Glomerular endothelial cell (primary cell): ENCODE data around the gene FAM76A. TPM values are rescaled to one million over a fixed set of nuclear protein-coding genes. Genes with fewer than 3 reads are reported as not detected.

Experiments
- DNase-seq: peaks from one replicate; pipeline ENCODE4 v3.0.0-alpha.2; 2011; ENCODE audit warnings: low read depth, low spot score; ENCODE audit errors: extremely low read depth
- total RNA-seq: library from RNA; depleted of rRNA; stranded (reverse); fragments of >200 nt; gene quantifications from 2 replicates; pipeline ENCODE4 v1.2.3, GENCODE V29; 2015

Gene FAM76A
- total RNA-seq, 1 donor from 2014 or later, result 6.8 TPM

DNA sequence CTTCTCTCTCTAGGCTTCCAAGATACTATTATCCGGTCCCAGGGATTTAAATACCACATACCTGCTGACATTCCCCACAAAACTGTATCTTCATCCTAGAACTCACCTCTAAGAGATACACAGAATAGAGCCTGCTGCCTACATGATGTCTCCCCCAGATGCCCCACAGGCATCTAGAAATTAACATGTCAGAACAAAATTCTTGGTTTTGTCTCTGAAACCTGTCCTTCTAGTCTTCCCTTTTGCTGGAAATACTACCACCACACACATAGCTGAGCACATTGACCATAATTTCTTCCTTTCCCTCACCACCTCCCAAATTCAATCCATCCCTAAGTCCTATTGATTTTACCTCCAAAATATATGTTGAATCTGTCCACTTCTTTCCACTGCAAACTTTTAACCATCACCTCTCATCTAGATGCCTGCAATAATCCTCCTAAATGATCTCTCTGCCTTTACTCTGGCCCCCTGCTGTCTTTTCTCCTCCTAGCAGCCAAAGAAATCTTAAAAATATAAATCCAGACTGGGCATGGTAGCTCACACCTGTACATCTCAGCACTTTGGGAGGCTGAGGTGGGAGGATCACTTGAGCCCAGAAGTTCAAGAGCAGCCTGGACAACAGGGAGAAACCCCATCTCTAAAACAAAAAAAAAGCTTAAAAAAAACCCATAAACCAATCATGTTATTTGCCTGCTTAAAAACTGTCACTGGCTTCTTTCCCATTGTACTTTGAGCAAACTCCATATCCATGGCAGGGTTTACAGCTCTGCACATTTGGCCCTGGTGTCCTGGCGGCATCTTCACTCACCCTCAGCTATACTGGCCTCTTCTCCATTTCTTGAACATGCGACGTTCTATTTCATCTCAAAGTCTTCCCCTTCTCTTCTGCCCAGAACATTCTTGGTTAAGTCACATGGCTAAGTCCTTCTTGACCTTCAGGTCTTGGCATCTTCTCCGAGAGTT lies 6.2 kb upstream of the FAM76A start:
- no peak for DNase-seq

DNA sequence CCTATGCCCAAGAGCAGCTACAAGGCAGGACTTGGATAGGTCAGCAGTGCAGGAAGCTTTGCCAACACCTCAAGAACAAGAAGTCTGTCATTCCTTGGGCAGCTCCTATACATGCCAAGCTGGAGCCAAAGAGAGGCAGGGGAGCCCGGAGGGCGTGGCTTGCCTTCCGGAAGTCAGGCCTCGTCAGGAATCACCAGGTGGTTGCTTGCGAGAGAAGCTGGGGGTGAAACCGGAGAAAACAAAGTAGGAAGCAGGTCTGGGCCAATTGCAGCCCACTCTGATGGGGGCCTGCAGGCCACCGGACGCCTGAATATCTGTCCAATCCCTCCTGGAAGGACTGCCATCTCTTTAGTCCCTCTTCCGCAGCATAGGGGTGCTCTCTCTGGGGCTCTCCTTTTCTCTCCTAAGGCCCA lies 794 bp upstream of the FAM76A start:
- no peak for DNase-seq

DNA sequence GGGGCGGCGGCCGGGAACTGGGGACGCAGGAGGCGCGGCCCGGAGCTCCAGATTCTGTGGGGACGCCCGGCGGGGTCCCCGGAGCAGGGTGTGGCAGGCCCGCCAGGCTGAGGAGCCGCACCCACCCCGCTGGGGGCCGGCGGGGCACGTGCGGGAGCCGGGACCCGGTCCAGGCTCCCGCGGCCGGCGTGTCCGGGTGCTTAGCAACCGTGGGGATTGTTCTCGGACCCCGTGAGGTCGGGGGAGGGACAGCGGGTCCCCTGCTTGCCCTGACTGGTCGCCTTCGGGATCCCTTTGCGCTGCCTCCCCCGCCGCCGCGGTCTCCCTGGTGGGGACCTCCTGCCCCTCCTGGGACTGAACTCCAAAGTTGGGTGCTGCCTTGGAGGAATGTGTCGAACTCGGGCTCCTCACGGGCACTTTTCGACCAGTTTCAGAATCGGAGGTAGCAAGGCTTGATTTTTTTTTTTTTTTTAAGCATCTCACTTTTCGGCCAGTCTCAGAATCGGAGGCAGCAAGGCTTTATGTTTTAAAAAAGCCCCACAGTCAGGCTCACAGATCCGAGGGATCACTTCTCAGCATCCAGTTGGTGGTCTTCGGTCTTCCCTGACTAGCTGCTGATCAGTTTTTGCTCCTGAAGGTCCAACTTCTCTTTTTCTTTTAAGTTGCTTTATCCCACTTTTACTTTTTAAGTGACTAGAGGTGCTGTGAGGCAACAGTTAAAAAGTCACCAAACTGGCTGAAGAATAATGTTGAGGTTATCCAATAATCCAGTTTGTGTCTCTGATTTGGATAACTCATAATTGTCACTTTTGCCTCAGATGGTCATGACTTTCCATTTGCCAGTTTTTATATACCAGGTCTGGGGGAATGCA lies 648 bp downstream of the FAM76A start:
- DNase-seq, result no peak

DNA sequence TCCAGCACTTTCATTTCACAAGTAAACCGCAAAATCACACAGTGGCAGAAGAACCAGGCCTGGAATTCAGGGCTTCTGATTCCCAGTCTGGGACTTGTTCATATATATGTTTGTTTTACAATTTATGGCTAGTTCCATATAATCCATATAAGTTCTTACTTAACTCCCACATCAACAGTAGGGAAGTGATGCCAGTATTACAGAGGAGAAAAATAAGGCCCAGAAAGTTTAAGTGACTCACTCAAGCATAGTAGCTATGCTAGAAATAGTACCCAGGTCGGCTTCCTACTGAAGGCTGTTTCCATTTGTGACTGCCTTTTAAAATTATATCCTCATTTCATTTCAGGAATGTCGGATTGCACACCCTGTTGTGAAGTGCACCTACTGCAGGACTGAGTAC lies 1.4 kb downstream of the FAM76A start:
- DNase-seq, result no peak

DNA sequence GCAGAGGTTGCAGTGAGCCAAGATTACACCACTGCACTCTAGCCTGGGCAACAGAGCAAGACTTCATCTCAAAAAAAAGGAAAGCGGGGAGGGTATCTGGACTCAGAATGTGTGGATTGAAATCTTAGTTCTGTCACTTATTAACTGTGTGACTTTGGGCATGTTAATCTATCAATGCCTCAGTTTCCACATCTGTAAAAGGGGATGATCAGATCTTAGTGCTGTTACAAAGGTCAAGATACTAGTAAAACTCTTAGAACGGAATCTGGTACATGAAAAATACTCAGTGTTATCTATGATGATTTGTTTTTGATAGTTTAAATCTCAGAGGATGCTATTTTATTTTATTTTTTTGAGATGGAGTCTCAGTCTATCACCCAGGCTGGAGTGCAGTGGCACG lies 10.5 kb downstream of the FAM76A start:
- no peak for DNase-seq

DNA sequence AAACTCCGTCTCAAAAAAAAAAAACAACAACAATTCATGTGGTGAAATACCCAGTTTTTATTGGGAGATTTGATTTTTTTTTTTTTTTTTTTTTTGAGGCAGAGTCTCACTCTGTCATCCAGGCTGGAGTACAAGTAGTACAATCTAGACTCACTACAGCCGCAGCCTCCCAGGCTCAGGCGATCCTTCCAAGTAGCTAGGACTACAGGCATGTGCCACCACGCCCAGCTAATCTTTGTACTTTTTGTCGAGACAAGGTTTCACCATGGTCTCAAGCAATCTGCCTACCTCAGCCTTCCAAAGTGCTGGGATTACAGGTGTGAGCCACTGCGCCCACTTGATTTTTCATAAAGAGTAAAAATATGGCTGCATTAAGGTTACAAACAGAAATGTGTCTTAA lies 15.4 kb downstream of the FAM76A start:
- DNase-seq, result no peak

DNA sequence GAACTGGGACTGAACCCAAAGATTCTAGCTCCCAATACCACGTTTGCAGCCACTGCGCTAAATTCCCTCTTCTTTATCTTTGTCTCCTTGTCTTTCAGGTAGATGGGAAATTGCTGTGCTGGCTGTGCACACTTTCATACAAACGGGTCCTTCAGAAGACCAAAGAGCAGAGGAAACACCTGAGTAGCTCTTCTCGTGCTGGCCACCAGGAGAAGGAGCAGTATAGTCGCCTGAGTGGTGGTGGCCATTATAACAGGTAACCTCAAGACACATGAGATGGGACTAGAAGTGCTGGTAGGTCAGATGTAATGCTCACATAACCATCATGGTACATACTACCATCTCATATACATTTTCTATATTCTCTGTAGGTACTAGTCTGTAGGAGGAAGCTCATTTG lies 18.8 kb downstream of the FAM76A start:
- DNase-seq, result no peak

DNA sequence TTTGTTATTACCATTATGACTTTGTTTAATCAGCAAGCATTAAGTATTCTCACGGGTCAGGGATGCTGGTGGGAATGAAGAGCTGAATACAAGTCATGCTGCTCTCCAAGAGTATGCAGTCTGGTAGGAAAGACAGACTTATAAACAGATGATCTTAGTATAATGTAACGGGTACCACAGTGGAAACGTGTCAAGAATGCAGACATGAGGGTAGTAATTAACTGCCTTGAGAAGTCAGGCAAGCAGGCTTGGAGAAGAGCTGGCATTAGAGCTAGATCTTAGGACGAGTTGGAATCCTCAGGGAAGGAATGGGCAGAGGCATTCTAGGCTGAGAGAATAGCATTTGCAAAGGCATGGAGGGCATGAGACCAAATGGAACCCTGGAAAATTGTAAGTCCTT lies 19.7 kb downstream of the FAM76A start:
- DNase-seq, result no peak

- DNase-seq, result no peak
Observed at GRCh38 chr1:27752360-27752759, 26.6 kb downstream of the FAM76A start.

DNA sequence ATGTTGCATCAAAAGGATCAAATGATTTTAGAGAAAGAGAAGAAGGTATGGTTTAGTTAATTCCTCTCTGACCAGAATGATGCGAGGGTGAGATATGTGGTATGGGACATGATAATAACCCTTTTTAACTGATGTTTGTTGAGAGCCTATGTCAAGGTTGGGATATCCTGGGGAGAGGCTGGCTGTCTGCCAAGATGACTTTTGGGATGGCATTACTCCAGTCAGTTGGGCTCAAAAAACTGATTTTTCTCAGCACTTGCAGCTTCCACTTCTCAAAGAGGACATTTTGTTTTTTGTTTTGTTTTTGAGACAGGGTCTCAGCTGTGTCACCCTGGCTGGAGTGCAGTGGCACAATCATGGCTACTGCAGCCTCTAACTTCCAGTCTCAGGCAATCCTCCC lies 29.5 kb downstream of the FAM76A start:
- no peak for DNase-seq

DNA sequence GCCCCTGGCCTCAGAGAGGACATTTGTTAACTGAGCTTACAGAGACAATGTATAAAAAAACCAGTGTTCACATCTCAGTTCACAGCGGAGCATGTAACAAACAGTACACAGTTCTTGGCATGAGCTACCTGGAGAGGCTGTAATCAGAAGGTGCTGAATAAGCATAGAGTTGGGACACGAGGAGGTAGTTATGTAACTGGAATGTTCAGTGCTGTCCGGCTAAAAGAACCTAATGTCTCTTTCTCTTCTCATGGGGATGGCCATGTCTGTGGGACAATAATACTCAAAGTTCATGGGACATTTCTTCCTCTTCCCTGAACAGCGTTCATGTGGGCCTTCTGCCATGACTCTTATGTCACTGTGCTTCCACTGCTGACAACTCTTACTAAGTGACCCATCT lies 30.1 kb downstream of the FAM76A start:
- no peak for DNase-seq

GRCh38 chr1:27759236-27759635 lies 33.5 kb downstream of the FAM76A start:
- DNase-seq, result no peak

DNA sequence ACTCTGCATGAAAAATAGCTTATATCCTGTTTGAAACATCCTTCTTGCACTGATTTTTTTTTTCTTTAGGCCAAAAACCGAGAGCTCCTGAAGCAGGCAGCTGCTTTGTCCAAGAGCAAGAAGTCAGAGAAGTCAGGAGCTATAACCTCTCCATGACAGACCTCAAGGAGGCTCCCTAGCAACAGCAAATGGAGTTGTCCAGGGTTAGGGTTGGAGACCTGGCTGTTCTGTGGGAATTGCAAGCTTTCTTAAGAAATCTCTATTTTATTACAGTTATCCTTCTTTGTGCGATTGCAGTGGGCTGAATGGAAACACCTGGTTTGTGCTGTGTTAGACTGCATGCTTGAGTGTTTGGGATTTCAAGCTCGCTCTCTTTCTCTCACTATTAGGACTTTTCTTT lies 34.7 kb downstream of the FAM76A start:
- DNase-seq, result no peak

GRCh38 chr1:27762033-27762432 lies 36.3 kb downstream of the FAM76A start:
- DNase-seq, result no peak

DNA sequence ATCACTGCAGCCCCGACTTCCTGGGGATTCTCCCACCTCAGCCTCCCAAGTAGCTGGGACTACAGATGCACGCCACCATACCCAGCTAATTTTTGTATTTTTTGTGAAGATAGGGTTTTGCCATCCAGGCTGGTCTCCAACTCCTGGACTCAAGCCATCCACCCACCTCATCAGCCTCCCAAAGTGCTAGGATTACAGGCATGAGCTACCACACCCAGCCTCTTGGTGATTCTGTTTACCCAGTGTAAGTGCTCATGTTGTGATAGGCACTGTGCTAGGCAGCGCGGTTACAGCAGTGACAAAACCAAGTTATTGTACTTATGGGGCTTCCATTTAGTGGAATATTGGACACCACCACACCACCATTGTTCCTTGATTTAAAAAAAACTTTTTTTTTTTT lies 37.6 kb downstream of the FAM76A start:
- no peak for DNase-seq

- no peak for DNase-seq
Observed at GRCh38 chr1:27770293-27770830, 44.6 kb downstream of the FAM76A start.

GRCh38 chr1:27772036-27772931 lies 46.5 kb downstream of the FAM76A start:
- no peak for DNase-seq

- DNase-seq, result peak; percentile 97
Observed at GRCh38 chr1:27772932-27773825, 47.4 kb downstream of the FAM76A start, which contains the start of gene STX12. Gene STX12, plus strand, starts transcription at chr1:27773219. Its CDS starts 89 bp downstream, at chr1:27773308.

DNA sequence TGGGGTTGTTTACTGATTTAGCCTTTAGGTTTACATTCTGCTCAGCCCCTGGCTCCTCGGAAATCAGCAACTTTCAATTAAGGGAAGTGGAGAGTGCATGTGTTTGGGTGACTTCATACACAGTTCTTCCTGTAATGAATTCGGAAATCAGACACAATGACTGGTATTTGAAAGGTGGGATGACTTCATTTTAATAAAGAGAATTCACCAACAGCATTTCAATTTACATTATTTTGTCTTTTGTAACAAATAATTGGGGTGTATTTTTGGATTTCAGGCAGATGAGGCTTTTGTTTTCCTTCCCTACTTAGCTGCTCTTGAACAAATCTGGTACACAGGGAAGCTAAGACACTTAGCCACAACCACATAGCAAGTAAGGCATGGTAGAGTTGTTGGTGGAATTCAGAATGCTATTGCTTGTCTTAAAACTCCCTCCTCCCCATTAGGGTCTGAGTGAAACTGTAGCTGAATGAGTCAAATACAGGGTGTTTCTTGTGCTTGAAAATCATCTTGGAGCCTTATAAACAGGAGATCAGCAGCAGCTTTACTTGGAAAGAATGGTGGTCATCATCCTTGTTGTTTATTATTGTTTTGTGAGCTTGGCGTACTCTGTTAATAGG lies 48.2 kb downstream of the FAM76A start:
- DNase-seq, result no peak
